GM19025 (cell line): Measurements from ENCODE around the gene GGA1.
A peak's percentile ranks its signal among the peaks of the same experiment; 100 is the strongest.

Experiments
- ATAC-seq: cut with Tn5 transposase; IDR thresholded peaks from one replicate; pipeline ENCODE4 v1.9.1; 2021; ENCODE audit warnings: mild to moderate bottlenecking, low read depth, moderate library complexity; ENCODE audit not compliant: unreplicated experiment

The GGA1 gene, protein sequence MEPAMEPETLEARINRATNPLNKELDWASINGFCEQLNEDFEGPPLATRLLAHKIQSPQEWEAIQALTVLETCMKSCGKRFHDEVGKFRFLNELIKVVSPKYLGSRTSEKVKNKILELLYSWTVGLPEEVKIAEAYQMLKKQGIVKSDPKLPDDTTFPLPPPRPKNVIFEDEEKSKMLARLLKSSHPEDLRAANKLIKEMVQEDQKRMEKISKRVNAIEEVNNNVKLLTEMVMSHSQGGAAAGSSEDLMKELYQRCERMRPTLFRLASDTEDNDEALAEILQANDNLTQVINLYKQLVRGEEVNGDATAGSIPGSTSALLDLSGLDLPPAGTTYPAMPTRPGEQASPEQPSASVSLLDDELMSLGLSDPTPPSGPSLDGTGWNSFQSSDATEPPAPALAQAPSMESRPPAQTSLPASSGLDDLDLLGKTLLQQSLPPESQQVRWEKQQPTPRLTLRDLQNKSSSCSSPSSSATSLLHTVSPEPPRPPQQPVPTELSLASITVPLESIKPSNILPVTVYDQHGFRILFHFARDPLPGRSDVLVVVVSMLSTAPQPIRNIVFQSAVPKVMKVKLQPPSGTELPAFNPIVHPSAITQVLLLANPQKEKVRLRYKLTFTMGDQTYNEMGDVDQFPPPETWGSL

DNA sequence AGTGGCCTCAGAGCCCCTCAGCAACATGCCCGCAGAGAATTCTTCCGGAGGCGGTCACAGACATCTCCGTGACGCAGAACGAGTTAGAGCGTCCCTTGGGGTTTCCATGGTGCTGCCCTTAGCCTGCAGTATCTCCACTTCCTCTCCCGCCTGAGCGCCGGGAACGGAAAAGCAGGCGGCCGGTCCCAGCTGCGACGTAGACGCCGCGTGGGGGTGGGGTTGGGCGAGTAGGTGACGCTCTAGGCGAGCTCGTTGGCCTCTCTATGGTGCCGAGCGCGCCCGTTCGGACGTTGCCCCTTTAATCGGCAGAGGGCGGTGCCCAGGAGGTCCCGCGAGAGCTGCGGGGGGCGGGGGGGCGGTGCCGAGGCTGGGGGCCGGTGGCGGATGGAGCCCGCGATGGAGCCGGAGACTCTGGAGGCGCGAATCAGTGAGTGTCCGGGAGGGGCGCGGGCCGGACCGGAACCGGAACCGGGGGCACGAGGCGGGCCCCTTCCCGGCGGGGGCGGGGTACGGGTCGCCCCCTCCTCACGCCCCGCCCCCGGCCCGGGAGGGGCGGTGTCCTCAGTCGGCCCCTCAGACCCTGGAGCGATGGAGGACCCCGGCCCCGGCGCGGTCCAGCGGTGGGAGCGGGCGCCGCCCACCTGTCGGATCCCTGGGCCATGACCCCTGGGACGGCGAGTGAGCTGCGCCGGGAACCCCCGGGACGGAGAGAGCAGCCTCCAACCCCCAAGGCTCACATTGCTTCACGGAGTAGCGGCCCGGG lies at the start of gene GGA1:
Gene GGA1 (plus strand): TSS at position 358 of the 763 bp plus-strand sequence. CDS start 27 bp downstream, at position 385.
- ATAC-seq: peak; percentile 76

DNA sequence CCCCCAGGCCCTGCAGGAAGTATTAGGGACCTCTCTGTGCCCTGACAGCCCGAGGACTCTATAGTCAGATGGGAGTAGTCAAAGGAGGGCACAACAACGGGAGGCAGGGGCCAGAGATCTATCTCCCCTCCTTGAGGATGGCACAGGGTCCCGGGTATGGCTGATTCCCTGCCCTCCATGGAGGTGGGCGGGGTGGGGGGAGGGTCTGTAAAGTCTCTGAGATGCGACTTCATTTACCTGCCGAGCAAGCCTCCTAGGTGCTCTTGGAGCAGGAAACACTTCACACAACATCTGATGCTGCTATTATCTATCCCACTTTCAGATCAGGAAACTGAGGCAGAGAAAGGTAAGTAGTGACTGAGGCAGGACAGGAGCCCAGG lies 49.1 kb upstream of the GGA1 start:
- ATAC-seq: no peak

DNA sequence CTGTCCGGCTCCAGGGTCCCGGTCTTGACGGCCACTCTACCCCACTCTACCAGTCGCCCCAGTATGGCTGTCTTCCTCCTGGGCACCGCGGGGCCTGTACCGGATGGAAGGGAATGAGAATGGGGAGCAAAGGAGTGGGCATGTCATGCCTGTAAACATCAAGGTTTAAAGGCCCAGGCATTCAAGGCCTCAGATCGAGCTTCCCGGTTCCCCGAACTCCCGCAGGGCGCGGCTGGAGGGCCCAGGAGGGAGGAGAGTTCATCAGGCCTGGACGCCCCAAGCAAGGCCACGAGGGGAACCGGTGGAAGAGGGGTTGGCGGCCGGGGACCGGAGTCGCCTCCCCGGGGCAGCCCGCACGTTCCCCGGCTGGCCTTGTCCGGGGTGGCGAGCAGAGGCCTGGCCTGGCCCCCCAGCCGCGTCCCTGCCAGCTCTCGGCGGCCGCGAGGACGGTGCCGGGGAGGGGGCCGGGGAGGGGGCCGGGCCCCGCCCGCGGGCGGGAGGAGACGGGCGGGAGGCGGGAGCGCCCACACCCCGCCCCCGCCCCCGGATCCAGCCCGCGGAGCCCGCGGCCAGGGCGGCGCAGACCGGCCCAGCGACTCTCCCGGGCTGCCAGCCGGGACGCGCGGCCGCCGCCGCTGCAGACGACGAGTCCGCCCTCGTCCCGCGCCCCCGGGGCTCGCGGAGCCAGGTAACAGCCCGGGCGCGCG lies 48.6 kb upstream of the GGA1 start, which contains the start of gene CDC42EP1:
Gene CDC42EP1 (plus strand): TSS at position 580 of the 707 bp plus-strand sequence. CDS start 5,870 bp downstream, outside the sequence.
- no peak for ATAC-seq

DNA sequence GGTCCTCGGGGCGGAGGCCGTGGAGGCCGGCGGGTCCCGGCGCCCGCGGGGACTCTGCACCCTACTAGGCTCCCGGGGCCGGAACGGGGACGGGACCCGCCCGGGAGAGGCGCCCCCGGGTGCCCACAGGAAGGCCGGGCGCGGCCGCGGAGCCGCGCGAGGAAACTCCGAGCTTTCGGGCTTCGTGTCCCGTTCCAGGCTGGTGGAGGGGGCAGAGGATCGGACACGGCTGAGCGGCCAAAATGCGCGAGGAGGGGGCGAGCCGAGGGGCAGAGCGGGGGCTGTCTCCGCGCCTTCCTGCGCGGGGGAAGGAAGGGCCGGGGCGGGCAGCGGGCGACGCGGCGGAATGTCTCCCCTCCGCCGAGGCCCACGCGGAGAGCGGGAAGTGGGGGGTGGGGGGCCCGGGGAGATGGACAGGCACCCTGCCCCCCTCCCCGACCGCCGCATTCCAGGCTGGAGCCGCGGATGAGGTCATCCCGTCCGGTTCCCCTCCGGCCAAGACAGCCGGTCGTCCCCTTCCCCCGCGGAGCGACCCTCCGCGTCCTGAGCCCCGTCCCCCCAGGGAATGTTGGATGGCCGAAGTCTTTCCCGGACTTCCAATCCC lies 47.9 kb upstream of the GGA1 start:
- ATAC-seq: no peak

DNA sequence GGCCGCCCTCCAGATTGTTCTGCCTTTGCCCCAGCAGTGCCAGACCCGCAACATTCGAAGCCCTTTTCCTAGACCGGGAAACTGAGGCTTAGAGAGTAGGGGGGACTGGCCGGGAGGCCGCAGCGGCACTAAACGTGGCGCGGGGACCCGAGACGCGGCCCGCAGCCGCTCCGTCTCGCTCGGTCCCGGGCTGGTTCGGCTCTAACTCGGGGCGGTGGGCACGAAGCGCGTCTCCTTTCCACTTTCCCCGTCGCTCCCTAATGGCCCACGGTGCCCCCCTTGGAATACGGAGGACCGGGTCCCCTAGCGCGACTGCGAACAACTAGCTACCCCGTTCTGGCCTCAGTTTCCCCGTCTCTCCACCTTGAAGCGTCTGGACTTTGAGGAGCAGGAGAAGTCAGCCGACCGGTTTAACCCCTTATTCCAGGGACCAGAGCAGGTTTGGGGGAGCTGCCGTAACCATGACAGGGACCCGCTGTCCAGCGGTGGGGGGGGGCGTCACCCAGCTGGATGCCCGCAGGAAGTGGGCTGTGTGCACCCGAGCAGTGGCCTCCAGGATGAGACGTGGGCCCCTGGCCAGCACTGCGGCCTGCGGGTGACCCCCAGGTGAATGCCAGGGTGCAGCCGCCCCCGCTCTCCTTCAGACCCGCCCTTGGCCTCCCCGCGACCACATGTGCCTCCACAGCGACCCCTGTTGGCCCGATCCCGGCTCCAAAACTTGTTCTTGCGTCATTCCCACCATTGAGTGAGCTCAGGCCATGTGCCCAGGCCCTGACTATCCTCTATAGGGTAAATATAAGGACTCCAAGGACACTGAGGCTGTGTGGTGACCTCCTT lies 47.2 kb upstream of the GGA1 start:
- no peak for ATAC-seq

DNA sequence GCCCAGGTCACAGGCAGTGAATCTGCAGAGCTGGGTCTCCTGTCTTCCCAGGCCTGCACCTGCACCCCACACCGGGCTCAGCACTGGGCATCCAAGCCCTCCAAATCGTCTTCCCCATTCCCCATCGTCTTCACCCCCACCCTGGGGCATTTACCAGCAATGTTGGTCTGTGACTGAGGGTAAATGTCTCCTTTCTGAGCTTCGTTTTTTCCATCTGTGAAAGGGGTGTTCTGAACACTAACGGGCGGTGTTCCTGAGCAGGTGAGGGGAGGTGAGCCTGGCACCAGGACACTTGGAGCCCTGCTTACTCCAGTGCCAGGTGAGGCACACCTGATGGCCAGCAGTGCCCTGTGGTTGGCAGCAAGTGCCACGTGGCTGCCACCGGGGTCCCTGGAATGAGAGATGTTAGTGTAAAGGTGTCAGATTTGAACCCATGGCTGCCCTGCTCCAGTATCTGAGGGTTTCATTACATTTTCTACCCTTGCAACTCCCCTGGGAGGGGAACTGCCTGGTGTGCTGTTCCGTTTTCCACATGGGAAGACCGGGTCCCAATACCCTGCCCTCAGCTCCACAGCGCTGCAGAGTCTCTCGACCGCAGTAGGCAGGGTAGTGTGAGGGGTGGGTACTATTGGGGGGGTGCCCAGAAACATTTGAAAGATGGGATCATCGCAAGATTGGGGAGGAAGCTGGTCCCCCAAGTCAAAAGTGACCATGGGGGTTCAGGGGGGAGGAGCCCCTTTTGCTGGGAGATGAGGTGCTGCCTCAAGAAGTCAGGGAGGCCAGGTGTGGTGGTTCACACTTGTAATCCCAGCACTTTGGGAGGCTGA lies 46.4 kb upstream of the GGA1 start:
- no peak for ATAC-seq

DNA sequence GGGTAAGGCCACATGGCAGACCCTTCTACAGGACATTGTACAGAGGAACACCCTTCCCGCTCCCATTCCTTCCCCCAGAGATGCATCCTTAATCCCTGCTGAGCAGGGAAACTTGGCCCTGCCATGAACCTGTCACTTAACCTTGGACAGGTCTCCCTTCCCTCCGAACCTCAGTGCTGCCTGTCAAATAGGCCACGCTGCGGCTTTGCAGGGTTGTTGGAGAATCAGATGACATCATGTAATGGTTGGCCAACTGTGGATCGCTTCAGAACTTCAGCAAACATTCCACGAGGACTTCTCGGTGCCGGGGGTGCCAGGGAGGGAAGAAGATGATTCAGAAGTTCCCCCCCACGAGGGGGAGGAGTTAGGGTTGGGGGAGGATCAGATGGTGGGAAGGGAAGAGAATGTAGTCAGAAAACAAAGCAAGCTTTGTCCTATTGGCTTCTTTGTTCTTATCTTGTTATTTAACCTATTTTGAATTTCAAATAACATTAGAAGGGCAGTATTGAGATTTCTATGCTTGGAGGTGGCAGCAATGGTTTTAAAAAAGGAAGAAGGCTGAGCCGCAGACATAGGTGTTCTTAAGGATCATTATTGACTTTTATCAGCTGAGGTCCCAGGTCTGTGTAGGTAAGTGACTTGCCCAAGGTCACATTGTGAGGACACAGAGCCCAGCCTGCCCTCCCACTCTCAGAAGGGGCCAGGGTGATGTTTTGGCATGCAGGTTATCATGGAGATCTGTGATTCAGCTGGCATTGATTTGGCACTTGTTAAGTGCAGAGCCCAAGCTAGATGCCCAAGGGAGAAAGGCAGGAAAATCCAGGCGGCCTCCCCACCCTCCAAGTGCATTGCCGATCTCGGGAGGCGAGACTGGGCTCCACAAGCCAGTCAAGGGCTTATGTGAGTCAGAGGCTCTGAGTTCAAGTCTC lies 45.2 kb upstream of the GGA1 start:
- no peak for ATAC-seq

DNA sequence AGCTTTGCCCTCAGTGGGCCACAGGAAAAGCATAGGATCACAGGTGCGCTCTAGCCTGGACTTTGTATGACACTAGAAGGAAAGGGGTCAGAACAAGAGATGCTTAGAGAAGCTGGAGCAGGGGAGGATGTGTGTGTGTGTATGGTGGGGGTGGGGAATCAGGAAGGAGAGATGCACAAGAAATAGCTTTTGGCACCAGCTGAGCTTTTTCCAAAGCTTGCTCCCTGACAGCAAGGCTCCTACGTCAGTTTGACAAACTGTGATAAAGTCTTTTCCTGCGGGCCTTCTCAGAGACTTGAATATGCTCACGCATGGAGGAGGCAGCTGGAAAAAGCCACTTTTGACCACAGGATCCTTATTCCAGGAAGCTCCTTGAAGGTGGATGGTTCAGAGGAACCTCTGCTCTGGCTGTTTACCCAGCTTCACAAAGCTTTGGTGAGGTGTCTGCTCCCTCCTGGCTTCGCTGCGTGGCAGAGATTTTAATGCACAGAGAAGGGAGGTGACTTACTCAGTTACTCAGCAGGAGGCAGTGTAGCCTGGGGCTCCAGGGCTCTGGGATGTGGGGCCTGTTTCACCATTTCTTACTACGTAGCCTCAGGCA lies 44.4 kb upstream of the GGA1 start:
- no peak for ATAC-seq

DNA sequence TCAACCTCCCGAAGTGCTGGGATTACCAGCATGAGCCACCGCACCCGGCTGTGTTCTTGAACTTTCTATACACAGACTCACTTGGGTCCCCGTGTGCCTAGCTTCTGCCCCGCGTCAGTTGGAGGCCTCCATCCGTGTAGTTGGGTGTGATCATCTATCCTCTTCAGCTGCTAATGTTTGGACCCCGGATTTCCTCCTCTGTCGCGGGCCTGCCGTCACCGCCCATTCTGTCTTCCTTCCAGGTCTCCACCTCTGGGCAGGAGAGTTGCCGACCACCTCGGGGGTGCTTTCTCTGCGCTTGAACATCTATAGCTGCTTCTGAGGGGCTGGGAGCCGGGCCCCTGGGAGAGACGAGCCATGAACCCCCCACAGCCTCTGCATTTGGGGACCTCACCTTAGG lies 42.8 kb upstream of the GGA1 start:
- ATAC-seq: no peak

DNA sequence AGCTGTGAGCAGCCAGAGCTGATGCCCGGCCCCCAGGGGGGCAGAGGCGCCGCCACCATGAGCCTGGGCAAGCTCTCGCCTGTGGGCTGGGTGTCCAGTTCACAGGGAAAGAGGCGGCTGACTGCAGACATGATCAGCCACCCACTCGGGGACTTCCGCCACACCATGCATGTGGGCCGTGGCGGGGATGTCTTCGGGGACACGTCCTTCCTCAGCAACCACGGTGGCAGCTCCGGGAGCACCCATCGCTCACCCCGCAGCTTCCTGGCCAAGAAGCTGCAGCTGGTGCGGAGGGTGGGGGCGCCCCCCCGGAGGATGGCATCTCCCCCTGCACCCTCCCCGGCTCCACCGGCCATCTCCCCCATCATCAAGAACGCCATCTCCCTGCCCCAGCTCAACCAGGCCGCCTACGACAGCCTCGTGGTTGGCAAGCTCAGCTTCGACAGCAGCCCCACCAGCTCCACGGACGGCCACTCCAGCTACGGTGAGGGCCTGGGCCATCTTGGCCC lies 42.3 kb upstream of the GGA1 start:
- no peak for ATAC-seq

DNA sequence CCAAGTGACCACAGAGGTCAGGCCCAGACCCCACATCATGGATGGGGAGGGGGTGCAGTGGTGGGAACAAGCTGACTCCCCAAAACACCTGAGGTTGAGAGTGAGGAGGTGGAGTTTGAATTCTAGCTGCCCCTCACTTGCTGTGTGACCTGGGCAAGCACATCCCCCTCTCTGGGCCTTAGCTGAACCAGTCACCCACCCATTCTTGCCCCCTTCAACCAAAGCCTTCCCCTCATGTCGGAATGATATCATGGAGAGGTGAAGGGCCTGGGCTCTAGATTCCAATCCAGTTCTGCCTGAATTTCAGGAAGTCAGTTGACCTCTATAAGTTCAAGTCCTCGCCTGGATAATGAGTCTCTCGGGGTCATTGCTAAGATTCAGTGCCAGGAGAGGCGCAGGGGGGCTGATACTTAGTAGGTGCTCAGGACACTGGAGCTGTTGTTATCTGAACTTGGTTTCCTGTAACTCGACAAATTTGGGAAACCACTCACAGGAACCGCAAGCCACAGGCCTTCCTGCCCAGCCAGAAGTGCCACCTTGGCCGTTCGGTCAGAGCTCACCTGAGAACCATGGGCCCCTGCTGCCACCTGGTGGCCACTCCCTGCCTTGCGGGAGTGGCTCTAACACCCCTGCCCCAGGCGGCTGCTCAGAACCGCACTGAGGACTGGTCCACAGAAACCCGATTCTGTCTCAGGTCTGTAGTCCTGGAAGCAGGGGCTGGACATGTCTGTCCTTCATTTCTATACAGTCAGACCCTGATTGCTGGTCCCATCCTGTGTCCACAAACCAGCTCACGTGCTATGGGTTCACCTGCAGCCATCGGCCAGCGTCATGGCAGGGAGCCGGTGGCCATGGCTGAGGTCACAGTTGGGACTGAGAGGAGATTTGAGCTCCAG lies 41.5 kb upstream of the GGA1 start:
- peak; percentile 72 for ATAC-seq

DNA sequence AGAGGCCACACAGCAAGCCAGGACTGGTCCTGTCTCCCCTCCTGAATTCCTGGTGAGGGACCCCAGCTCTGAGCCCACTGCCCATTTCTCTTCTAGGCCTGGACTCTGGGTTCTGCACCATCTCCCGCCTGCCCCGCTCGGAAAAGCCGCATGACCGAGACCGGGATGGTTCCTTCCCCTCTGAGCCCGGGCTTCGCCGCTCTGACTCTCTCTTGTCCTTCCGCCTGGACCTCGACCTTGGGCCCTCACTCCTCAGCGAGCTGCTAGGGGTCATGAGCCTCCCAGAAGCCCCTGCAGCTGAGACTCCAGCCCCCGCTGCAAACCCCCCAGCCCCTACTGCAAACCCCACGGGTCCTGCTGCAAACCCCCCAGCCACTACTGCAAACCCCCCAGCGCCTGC lies 40.6 kb upstream of the GGA1 start:
- no peak for ATAC-seq

DNA sequence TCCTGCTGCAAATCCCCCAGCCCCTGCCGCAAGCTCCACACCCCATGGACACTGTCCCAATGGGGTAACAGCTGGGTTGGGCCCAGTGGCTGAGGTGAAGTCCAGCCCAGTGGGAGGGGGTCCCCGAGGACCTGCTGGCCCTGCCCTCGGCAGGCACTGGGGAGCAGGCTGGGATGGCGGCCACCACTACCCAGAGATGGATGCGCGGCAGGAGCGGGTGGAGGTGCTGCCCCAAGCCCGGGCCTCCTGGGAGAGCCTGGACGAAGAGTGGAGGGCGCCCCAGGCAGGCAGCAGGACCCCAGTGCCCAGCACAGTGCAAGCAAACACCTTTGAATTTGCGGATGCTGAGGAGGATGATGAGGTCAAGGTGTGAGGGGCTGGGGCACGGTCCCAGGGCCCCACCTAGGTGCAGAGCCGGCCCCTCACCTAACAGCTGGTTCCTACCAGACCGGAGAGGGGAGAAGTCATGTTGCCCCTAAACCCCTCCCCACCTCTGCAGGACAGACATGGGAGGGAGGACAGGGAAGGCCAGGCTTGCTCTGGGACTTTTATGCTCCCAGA lies 40.1 kb upstream of the GGA1 start:
- ATAC-seq: no peak

DNA sequence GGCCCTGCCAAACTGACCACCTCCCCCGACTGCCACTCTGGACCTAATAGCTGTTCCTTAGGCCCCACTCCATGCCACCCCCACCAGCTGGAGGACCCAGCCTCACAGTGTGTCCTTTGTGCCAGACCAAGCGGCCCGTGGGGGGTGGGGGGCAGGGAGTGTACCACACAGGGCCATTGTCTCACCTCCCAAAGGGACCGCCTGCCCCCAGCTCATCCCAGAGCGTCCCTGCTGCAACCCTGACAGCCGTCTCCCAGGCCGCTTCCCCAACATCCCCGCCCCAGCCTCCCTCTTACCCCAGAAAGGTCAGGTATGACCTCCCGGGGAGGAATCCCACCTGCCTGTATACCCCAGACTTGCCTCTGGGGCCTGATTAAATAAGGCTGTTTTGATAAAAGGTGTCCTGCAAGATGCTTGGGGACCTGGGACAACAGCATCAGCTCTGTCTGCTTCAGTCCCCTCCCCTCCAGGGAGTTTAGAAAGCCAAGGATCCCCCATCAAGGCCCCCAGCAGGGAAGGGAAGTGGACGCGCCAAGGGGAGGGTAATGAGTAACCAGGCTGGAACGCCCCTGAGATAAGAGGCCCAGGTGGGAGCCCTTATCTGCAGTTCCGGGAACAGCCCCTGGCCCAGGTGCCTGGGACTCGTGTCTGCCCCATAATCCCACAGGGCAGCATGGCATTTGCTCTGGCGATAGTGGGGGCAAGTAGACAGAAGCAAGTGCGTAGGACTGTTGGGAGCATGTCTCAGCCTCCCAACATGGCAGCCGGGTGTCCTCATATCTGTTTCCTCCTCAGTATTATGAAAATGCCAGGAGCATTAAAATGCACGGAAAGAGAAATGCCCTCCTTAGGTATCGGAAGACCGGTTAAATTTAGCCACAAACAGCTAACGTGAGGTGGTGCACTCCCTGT lies 39.4 kb upstream of the GGA1 start:
- ATAC-seq: no peak
